ENCODE data around the gene ILKAP.
A peak's percentile ranks its signal among the peaks of the same experiment; 100 is the strongest.

Gene ILKAP

DNA sequence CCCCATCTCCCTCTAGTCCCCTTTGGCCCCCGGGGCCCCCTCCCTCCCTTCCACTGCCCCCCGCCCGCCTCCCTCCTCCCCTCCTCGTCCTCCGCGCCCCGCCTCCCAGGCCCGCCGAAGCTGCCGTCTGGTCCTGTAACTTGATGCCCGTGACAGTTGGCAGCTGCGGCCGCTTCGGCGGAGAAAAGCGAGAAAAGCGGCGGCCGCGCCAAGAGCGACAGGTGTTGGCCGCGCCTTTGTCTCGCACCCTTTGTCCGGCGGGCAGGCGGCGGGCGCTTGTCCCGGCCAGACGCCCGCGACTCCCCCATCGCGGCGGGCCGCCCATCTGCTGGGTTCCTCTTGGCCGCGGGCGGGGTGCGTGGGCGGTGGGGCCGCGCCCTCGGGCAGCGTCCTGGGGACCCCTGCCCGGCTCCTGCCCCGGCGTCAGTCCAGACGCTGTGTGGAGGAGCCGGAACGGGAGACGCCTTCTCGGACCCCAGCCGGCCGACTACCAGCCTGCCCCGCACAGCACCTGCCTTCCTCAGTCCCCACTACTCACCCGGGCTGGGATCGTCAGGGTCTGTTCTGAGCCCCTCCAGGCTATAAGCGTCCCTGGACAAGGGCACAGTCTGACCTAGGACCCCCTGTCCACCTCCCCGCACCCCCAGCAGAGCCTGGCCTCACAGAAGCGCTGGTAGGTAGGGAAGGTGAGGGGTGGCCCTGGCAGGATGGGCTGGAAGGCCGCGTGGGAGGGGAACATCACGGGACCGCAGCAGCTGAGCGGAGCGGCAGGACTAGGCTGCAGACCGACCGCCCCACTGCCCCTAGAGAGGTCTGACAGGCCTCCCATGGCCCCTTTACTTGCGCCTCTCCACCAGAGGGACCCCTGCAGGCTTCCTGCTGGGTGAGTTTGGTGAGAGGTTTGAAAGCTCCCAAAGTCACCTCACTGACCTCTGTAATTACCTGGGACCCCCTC lies 37.5 kb upstream of the ILKAP start:
- DNase-seq (ENCODE audit: low spot score in 2 of 2) = no peak
- Mint-ChIP-seq H3K9me3 (no peaks in the 10 kb centered on the region), H3K36me3 (ENCODE audit: insufficient read depth) (peaks cover 7% of the 10 kb centered on the region), H3K27me3 (peaks cover 8% of the 10 kb centered on the region), H3K4me1 (peaks cover 6% of the 10 kb centered on the region), H3K27ac (ENCODE audit: low read depth) (peak overlapping the region; percentile 93), H3K4me3 (peak overlapping the region; percentile 87)
- ATAC-seq (replicated peaks; ENCODE audit: extremely low read depth, poor library complexity, severe bottlenecking) = no peak

- no peaks in the 10 kb centered on the region for H3K9me3 Mint-ChIP-seq
- peak within 1 kb of the TSS; percentile 93 for H3K27ac Mint-ChIP-seq (ENCODE audit: low read depth)
- H3K4me1 Mint-ChIP-seq = peaks cover 6% of the 10 kb centered on the region
- DNase-seq (ENCODE audit: low spot score in 2 of 2) (peak; percentile 42 to 53), ATAC-seq (replicated peaks; ENCODE audit: extremely low read depth, poor library complexity, severe bottlenecking) (peak; percentile 85)
- peaks cover 7% of the 10 kb centered on the region for H3K36me3 Mint-ChIP-seq (ENCODE audit: insufficient read depth)
- peak within 1 kb of the TSS; percentile 87 for H3K4me3 Mint-ChIP-seq
- peaks cover 18% of the 10 kb centered on the region for H3K27me3 Mint-ChIP-seq
Observed at GRCh38 chr2:238239863-238240756, 36.6 kb upstream of the ILKAP start, which contains the start of gene HES6. Gene HES6 (minus strand): TSS chr2:238240038. CDS start chr2:238239905, 133 bp downstream.

- Mint-ChIP-seq H3K4me1 (peaks cover 6% of the 10 kb centered on the region), H3K9me3 (no peaks in the 10 kb centered on the region), H3K27me3 (peaks cover 22% of the 10 kb centered on the region), H3K27ac (ENCODE audit: low read depth) (no peak overlapping the region), H3K36me3 (ENCODE audit: insufficient read depth) (peaks cover 5% of the 10 kb centered on the region), H3K4me3 (peak overlapping the region; percentile 87)
- ATAC-seq (replicated peaks; ENCODE audit: extremely low read depth, poor library complexity, severe bottlenecking) (peak; percentile 21), DNase-seq (ENCODE audit: low spot score in 2 of 2) (no peak)
Observed at GRCh38 chr2:238239543-238239862, 36.0 kb upstream of the ILKAP start.

DNA sequence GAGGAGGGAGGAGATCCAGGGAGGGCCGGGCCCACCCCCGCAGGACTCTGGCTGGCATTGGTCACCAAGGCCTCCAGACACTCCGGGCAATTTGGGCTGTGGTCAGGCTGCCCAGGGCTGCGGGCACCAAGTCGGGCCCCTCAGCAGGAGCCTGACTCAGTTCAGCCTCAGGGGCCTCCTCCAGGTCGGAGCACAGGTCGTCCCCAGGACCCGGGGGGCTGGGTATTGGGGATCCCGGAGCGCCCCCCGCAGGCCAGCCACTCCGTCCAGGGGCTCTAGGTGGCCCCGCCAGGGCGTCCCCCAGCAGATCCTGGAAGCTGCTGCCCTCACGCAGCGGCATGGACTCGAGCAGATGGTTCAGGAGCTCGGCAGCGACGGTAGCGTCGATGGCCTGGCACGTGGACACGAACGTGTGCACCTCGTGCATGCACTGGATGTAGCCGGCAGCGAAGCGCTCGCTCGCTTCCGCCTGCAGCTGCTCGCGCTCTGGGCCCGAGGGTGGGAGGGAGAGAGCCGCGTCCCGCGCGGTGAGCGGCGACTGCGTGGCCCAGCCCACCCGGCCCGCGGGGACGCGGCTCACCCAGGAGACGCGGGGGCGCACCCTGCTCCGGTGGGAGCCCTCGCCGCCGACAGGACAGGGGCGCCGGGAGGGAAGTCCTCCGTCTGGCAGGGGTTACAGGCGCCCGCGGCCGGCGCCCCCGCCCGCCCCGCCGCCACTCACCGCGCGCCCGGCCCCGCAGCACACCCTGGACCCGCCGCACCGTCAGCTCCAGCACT lies 35.5 kb upstream of the ILKAP start:
- Mint-ChIP-seq H3K27ac (ENCODE audit: low read depth) (no peak overlapping the region), H3K36me3 (ENCODE audit: insufficient read depth) (peaks cover 4% of the 10 kb centered on the region), H3K4me1 (peaks cover 7% of the 10 kb centered on the region), H3K4me3 (peak overlapping the region; percentile 38), H3K9me3 (no peaks in the 10 kb centered on the region), H3K27me3 (peaks cover 22% of the 10 kb centered on the region)
- ATAC-seq (replicated peaks; ENCODE audit: extremely low read depth, poor library complexity, severe bottlenecking) (peak; percentile 40), DNase-seq (ENCODE audit: low spot score in 2 of 2) (no peak)

GRCh38 chr2:238238311-238238765 lies 34.8 kb upstream of the ILKAP start:
- no peak for DNase-seq (ENCODE audit: low spot score in 2 of 2)
- no peaks in the 10 kb centered on the region for H3K9me3 Mint-ChIP-seq
- peaks cover 13% of the 10 kb centered on the region for H3K4me1 Mint-ChIP-seq
- peaks cover 3% of the 10 kb centered on the region for H3K36me3 Mint-ChIP-seq (ENCODE audit: insufficient read depth)
- no peak overlapping the region for H3K4me3 Mint-ChIP-seq
- peaks cover 22% of the 10 kb centered on the region for H3K27me3 Mint-ChIP-seq
- no peak overlapping the region for H3K27ac Mint-ChIP-seq (ENCODE audit: low read depth)
- ATAC-seq (replicated peaks; ENCODE audit: extremely low read depth, poor library complexity, severe bottlenecking) = no peak

DNA sequence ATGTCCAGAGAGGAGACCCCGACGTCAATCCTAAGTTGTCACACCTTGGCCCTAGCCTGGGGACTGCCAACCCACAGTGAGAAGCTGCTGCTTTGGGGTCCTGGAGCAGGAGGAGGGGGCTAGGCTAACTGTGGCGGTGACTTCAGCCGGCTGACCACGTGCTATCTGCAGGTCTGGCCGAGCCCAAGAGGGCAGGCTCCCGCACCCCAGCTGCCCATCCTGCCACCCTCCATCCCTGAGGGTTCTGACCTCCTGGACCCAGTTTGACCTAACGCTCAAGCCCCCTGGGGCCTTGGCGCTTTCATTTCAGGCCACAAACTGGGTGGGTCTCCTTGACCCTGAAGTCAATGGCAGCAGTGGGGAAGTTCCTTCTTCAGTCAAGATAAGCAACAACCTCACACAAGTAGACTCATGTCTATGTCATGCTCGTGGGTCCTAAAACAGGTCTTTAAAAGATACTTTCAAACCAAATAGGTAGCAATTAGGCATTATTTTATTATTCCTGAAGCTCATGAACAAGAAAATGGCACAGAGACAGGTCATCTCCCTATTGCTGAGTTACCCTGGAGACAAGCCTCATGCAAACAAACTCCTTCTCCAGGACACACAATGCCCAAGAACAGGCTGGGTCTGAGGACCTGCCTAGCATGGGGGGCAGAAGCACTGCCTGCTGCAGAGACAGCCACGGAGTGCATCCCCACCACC lies 34.1 kb upstream of the ILKAP start:
- ATAC-seq (replicated peaks; ENCODE audit: extremely low read depth, poor library complexity, severe bottlenecking) (no peak), DNase-seq (ENCODE audit: low spot score in 2 of 2) (no peak)
- peaks cover 3% of the 10 kb centered on the region for H3K36me3 Mint-ChIP-seq (ENCODE audit: insufficient read depth)
- H3K4me1 Mint-ChIP-seq = peaks cover 13% of the 10 kb centered on the region
- H3K27ac Mint-ChIP-seq (ENCODE audit: low read depth) = no peak overlapping the region
- H3K4me3 Mint-ChIP-seq = no peak overlapping the region
- peaks cover 22% of the 10 kb centered on the region for H3K27me3 Mint-ChIP-seq
- H3K9me3 Mint-ChIP-seq = no peaks in the 10 kb centered on the region

GRCh38 chr2:238236571-238236970 lies 33.1 kb upstream of the ILKAP start:
- ATAC-seq (replicated peaks; ENCODE audit: extremely low read depth, poor library complexity, severe bottlenecking) = no peak
- peaks cover 14% of the 10 kb centered on the region for H3K4me1 Mint-ChIP-seq
- no peak for DNase-seq (ENCODE audit: low spot score in 2 of 2)
- H3K4me3 Mint-ChIP-seq = no peak overlapping the region
- peaks cover under 1% of the 10 kb centered on the region for H3K36me3 Mint-ChIP-seq (ENCODE audit: insufficient read depth)
- H3K27me3 Mint-ChIP-seq = peaks cover 32% of the 10 kb centered on the region
- H3K27ac Mint-ChIP-seq (ENCODE audit: low read depth) = no peak overlapping the region
- H3K9me3 Mint-ChIP-seq = no peaks in the 10 kb centered on the region

- peaks cover 32% of the 10 kb centered on the region for H3K27me3 Mint-ChIP-seq
- H3K36me3 Mint-ChIP-seq (ENCODE audit: insufficient read depth) = no peaks in the 10 kb centered on the region
- H3K27ac Mint-ChIP-seq (ENCODE audit: low read depth) = no peak overlapping the region
- ATAC-seq (replicated peaks; ENCODE audit: extremely low read depth, poor library complexity, severe bottlenecking) (no peak), DNase-seq (ENCODE audit: low spot score in 2 of 2) (no peak)
- H3K4me1 Mint-ChIP-seq = peaks cover 20% of the 10 kb centered on the region
- H3K9me3 Mint-ChIP-seq = no peaks in the 10 kb centered on the region
- H3K4me3 Mint-ChIP-seq = no peak overlapping the region
Observed at GRCh38 chr2:238235856-238236255, 32.4 kb upstream of the ILKAP start.

DNA sequence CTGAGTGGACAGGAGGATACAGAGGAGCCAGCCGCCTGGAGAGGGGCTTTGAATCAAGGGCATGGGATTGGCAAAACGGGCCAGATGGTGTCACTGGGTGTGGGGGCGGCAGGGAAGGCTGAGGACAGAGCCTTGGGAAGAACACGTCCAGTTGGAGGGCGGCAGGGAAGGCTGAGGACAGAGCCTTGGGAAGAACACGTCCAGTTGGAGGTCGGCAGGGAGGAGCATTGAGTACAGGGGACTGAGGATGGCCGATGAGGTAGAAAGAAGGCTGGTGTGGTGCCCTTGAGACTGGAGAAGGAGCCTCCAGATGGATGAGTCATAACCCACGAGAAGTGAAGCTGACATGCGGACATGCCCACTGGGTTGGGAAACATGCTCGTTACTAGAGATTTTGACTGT lies 31.8 kb upstream of the ILKAP start:
- no peaks in the 10 kb centered on the region for H3K9me3 Mint-ChIP-seq
- no peak for ATAC-seq (replicated peaks; ENCODE audit: extremely low read depth, poor library complexity, severe bottlenecking)
- H3K4me3 Mint-ChIP-seq = no peak overlapping the region
- peaks cover 23% of the 10 kb centered on the region for H3K4me1 Mint-ChIP-seq
- DNase-seq (ENCODE audit: low spot score in 2 of 2) = no peak
- H3K36me3 Mint-ChIP-seq (ENCODE audit: insufficient read depth) = no peaks in the 10 kb centered on the region
- H3K27me3 Mint-ChIP-seq = peaks cover 32% of the 10 kb centered on the region
- no peak overlapping the region for H3K27ac Mint-ChIP-seq (ENCODE audit: low read depth)

DNA sequence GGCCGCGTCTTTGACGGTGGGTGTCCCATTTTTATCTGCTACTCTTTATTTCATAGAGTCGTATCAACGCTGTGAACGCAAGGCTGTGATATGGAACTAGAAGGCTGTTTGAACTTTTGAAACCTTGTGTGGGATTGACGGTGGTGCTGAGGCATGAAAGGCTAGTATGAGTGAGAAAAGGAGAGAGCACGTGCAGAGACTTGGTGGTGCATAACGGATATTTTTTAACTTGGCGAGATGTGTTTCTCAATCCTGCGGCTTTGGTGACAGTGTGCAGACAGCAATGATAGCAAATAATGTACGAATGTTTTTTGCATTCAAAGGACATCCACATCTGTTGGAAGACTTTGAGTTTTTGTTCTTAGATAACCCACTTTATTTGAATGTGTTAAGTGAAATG lies 30.1 kb upstream of the ILKAP start:
- Mint-ChIP-seq H3K9me3 (no peaks in the 10 kb centered on the region), H3K36me3 (ENCODE audit: insufficient read depth) (no peaks in the 10 kb centered on the region), H3K27me3 (peaks cover 32% of the 10 kb centered on the region), H3K4me3 (peak overlapping the region; percentile 28), H3K27ac (ENCODE audit: low read depth) (no peak overlapping the region), H3K4me1 (peaks cover 20% of the 10 kb centered on the region)
- no peak for DNase-seq (ENCODE audit: low spot score in 2 of 2)
- no peak for ATAC-seq (replicated peaks; ENCODE audit: extremely low read depth, poor library complexity, severe bottlenecking)

DNA sequence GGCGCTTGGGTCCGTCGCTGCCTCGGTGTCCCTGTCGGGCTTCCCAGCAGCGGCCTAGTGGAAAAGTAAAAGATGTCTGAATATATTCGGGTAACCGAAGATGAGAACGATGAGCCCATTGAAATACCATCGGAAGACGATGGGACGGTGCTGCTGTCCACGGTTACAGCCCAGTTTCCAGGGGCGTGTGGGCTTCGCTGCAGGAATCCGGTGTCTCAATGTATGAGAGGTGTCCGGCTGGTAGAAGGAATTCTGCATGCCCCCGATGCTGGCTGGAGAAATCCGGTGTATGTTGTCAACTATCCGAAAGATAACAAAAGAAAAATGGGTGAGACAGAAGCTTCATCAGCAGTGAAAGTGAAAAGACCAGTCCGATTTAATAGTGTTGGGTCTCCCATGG lies 28.3 kb upstream of the ILKAP start:
- no peak for ATAC-seq (replicated peaks; ENCODE audit: extremely low read depth, poor library complexity, severe bottlenecking)
- no peak for DNase-seq (ENCODE audit: low spot score in 2 of 2)
- Mint-ChIP-seq H3K9me3 (no peaks in the 10 kb centered on the region), H3K27me3 (peaks cover 31% of the 10 kb centered on the region), H3K36me3 (ENCODE audit: insufficient read depth) (no peaks in the 10 kb centered on the region), H3K27ac (ENCODE audit: low read depth) (no peak overlapping the region), H3K4me1 (peaks cover 20% of the 10 kb centered on the region), H3K4me3 (peak overlapping the region; percentile 37)
